ENCODE measurements around the gene GSE1.

The GSE1 gene

DNA sequence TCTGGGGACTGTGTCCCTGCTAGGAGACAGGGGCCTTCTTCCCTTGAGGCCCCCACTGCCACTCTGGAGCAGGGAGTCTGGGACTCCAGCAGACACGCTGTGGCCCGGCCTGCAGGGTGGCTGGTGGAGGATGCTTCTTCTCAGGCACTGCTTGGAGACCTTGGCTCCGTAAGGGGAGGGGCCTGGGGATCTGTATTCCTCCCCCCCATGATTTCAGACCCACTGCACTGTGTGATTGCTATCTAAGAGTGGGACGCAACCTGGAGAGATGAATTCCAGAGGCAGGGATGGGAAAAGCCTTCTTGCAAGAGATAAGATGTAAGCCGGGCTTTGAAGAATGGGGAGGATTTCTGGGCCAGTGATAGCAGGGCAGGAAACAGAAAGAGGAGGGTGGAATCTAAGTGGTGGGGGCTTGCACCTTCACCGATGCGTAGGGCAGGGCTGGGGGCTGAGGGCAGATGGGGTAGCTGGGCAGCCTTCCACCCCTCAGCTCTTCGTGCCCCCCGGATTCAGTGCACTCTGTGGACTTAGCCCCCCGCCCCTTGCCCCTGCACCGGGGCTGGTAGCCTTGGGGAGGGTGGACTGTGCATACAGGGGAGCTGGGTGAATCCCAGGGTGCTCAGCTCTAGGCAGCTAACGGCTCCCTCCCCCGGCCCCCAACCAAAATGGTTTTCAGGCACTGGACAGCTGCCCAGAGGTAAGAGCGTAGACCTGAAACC, 5.2 kb upstream of the GSE1 start:
- no peak for DNase-seq

DNA sequence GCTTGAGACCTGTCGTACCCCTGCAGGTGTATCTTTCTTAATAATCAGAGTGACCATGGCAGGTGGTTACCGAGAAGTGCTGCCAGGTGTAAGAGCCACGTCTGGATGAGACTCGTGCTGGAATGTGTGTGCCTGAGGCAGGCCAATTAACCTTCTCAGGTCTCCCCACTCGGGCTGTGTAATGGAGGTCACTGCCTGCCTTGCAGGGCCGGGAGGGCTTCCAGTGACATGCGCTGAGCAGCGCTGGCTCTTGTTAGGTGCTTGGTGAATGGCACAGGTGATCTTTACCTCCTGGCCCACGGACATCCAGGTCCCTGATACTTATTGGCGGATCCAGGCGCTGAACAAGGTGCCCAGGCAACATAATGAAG, 4.6 kb upstream of the GSE1 start:
- no peak for DNase-seq

- no peak for DNase-seq
Measured at GRCh38 chr16:85608887-85609286, 4.2 kb upstream of the GSE1 start.

DNA sequence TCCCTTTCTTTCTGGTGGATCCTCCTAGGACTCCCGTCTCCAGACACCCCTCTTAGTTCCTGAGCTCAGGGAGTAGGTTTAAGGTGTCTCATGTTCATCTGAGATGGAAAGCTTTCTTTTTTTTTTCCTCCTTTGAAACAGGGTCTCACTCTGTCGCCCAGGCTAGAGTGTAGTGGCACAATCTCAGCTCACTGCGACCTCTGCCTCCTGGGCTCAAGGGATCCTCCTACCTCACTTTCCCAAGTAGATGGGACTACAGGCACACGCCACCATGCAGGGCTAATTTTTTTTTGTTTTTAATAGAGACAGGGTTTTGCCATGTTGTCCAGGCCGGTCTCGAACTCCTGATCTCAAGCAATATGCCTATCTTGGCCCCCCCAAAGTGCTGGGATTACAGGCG, 3.6 kb upstream of the GSE1 start:
- DNase-seq, result no peak

GRCh38 chr16:85610059-85610445, 3.1 kb upstream of the GSE1 start:
- DNase-seq, result no peak

- peak; percentile 92 for DNase-seq
Measured at GRCh38 chr16:85610446-85611193, 2.5 kb upstream of the GSE1 start.

DNA sequence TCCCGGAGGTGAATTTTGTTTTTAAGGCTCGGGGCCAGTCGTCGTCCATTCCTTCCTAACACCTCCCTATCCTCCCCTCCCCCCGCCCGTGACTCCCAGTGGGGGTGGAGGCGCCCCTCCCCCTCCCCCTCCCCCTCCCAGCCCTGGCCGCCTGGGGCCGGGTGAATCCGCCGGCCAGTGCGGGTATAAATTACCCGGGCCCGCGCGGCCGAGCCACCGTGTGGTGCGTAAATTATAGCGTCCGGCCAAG, 2.0 kb upstream of the GSE1 start:
- no peak for DNase-seq

DNA sequence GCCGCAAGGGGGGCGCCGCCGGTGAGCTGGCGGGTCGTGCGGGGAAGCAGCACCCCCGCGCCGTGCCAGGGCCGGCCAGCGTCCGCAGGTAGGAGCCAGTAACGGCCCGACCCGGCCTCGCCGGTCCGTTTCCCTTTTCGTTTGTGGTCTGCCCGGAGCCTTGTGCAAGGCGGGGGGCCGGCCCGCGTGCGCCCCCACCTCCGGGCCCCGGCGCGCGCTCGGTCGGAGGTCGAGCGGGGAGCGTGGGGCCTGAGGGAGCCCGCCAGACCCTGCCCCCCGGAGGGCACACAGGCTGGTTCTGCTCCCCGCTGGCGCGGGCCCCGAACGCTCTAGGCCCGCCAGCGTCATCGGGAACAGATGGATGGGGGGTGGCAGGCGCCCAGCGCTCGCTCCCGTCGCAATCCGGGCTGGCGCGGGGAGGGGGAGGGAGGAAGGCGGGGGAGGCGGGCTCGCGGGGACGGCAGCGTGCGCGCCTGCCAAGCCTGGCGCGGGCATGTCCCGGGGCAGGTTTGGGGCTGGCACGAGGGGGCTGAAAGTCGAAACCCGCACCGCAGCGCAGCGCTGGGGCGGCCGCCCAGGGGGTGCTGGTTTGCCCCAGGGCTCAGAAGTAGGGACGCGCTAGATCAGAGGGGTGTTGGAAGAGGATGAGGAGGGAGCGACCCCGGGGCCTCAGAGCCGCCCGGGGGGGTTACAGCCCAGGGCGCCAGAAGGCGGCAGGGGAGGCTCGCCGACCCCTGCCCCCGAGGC, 1.5 kb upstream of the GSE1 start:
- DNase-seq, result peak; percentile 64

GRCh38 chr16:85612191-85612800, 826 bp upstream of the GSE1 start:
- peak; percentile 46 for DNase-seq

DNA sequence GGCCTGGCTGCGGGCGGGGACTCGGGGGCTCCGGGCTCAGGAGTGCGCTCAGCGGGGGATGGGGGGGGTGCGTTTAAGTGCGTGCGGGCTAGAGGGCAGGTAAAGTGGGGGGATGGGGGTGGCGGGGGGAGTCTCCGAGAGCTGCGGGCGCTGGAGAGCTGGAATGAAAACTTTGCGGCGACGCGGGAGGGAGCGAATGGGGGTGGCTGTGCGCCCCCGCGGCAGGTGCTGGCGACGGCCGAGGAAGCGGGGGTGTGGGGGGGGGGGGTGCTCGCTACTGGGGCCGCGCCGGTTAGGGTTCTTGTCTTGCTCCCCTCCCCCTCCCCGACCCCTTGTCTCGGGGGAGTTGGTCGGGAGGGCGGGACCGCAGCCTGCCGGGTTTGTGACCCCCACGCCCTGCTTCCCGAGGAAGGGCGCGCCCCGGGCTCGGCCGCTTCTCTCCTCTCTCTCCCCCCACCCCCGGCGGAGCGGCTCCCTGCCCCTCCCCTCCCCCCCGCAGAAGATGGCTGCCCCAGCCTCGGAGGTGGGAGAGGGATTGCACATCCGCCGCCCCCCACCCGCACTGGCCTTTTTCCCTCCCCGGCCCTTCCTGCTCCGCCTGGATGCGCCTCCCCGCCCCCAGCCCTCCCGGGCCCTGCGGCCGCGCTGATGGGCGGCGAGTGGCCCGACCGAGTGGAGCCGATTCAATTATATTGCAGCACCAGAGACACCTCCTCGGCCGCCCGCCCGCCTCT, 649 bp downstream of the GSE1 start:
- DNase-seq, result peak; percentile 25

- DNase-seq, result no peak
Measured at GRCh38 chr16:85614338-85615013, 1.4 kb downstream of the GSE1 start.

DNA sequence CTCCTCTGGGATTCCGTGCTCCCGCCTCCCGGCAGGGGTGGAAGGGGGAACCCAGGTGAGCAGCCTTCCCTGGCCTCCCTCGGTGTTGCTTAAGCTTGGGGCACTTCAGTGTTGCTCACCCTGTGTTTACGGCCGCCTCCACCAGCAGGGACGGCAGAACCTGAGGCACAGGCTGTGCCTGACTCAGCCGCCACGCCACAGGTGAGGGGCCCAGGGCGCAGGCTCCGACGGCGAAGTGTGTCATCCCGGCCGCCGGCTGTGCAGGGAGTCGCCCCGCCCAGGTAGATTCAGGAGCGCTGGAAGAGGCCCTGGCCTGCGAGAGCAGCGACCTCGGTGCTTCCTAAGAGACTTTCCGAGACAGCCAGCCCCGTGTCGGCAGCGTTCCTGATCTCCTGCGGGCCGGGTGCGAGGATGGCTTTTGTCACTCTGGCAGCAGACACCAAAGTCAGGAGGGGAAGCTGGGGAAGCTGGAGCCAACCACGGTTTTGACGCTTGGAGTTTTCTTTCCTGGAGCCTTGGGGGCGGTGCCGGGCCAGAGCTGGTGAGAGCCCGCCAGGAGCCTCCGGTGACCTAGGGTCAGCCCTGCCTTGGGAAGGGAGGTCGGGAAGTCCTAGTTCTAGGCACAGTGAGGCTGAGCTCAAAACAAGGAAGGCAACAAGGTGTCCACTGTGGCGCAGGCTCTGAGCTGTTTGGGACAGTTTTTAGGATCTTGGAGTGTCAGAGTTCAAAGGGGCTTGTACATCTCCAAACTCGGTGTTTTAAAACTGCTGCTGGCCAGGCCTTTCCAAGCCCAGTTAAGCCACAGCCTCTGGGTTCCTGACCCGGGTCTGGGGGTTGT, 2.1 kb downstream of the GSE1 start:
- peak; percentile 71 for DNase-seq

GRCh38 chr16:85615852-85616606, 2.9 kb downstream of the GSE1 start:
- peak; percentile 84 for DNase-seq

- peak; percentile 40 for DNase-seq
Measured at GRCh38 chr16:85616607-85617321, 3.6 kb downstream of the GSE1 start.

DNA sequence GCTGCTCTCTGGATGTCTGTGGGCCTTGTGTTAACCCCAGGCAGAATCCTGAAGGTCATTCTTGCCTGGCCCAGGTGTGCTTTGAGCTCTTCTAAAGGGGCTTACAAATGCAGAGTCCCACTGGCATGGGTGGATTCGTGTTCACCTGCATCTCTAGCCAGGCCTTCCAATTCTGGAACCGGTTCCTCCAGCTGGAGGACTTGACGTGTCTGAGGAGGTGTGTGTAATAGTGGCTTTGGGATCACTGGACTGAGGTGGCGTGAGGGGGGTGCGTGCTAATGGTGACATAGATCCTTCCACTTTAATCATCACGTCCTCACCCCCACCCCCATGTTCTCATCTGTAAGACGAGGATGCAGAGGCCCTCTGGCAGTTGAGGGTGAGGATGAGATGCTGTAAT, 4.8 kb downstream of the GSE1 start:
- no peak for DNase-seq

DNA sequence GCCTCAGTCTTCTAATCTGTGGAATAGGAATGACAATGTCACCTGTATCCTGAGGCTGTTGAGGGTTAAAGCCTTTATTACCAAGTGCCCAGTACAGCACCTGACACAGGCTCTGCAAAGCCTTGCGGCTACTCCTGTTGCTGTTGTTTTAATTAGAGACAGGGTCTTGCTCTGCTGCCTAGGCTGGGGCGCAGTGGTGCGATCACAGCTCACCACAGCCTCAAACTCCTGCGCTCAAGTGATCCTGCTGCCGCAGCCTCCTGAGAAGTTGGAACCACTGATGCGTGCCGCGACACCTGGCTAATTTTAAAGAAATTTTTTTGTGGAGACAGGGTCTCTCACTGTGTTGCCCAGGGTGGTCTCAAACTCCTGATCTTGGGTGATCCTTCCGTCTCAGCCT, 5.4 kb downstream of the GSE1 start:
- no peak for DNase-seq

DNA sequence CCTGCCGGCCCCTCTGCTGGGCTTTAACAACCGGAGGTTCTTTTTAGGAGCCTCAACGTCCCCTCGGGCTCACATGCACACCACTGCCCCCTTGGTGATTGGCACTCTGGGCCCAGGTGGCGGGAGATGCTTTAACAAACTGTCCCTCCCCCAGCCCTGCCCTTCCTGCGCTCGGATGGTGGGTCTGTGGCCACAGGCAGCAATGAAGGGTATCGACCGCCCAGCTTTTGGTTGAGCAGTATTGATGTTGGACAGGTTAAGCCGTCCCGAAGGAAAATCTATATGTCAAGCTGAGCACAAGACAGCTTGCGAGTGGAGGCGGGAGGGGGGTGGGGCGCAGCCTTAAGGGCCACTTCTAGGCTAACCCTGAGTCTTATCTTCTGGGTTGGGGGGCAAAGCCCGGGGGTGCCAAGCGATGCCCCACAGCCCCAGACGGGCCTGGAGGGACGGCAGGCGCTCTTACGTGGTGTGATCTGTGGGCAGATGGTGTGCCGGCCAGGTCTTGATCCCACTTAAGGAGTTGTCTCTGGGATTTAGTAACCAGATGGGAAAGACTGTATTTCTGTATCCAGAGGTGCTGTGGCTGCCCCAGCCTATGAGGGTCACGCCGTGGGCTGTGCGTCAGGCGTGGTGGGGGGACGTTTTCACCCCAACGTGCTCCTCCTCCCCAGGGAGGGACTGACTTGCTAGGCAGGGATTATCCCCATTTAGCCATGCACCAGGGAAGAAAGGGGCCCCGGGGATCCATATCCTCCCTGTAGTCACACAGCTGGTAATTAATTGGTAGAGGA, 6.2 kb downstream of the GSE1 start:
- DNase-seq, result no peak

- DNase-seq, result no peak
Measured at GRCh38 chr16:85620374-85620773, 7.3 kb downstream of the GSE1 start.
